Hematopoietic multipotent progenitor cell treated with erythropoietin and hydrocortisone succinate and interleukin-3 and kit ligand, for 4 days (in vitro differentiated cells): ENCODE data around the gene PTCD2.
"Not testable (repeated sequence)": the region's sequence is repeated elsewhere in the genome, so short reads cannot be mapped to it uniquely, and the experiment has no call there.

ENCODE experiments used
- DNase-seq: peaks from one replicate; pipeline ENCODE4 v3.0.0-alpha.2; 2015

Gene PTCD2

DNA sequence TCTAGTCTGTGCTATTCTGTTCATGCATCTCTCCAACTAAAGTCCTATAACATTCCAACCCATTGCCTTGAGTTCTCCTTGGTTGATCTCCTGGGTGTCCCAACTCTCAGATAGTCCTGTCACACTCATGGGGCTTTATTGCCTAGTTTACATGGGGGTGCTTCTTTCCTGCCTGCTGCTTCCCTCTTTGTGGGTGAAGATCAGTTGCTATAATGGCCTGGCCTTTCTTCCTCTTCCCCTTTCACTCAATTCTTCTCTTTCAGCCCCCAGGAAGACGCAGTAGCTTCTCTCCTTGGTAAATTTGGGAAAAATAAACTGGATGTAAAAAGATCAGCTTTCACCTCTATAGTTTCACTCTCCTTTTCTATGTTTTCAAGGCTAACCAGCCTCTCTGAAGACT is 66.5 kb downstream of the PTCD2 start:
- DNase-seq: peak; percentile 28

DNA sequence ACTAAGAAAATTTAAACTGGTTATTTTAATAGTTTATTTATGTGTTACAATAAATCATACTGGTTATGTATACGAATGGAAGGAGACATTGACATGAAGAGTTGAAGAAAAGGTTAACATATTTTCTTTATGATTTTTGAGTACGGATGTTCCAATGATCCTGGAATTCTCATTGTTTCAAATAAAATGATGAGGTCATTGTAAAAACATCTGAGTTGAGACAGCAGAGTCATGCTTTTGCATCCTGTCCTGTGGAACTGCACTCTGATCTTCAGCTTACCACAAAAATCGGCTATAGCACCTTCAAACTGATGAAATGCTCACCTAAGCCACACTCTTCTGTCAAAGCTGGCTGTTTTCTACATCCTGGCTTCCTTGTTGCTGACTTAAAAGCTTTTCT is 67.8 kb downstream of the PTCD2 start:
- DNase-seq: no peak

DNA sequence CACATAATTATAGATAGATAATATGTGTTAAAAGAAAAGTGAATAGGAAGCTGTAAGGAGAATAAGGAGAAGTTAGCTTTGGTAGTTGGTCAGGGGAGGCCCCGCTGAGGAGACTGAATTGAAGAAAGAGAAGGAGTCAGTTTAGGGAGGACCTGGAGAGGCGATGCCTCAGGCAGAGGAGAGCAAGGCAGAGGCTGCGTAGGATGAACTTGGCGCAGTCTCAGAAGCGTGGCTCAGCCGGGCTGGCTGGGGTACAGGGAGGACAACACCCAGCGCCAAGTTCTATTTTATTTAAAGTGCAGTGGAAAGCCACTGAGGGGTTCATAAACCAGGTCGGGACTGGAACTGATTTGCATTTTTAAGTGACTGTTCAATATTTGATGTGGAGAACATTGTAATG is 68.5 kb downstream of the PTCD2 start:
- DNase-seq: no peak

DNA sequence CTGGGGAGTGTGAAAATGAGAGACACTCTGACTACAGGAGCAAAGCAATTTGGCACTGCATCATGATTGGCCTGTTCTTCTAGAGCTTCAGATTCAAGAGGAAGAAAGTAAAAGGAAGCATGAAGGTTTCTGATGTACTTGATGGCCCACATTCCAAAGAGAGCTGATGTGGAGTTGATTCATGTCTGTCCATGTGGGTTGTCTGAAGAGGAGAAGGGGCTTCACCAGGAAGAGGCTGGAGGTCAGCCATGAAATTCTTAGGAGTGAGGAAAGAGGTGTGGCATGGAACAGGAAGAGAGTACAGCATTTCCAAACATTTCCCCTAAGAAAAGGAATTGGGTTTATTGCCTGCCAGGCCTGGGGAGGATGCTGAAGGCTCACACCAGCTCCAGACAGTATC is 70.7 kb downstream of the PTCD2 start:
- no peak for DNase-seq

GRCh38 chr5:72392326-72392733 is 72.2 kb downstream of the PTCD2 start:
- DNase-seq: no peak

DNA sequence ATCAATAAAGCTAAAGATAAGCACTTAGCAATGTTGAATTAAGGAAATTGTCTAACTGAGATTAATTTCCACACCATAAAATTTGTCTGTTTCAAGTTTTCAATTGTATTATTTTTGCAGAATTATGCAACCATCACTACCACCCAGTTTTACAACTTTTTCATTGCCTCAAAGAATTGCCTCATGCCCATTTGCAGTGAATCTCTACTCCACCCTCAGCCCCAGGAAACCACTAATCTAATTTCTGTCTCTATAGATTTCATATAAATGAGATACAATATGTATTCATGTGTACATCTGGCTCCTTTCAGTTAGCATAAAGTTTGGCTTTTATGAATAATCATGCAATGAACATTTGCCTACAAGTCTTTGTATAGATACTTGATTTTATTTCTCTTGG is 72.9 kb downstream of the PTCD2 start:
- no peak for DNase-seq

DNA sequence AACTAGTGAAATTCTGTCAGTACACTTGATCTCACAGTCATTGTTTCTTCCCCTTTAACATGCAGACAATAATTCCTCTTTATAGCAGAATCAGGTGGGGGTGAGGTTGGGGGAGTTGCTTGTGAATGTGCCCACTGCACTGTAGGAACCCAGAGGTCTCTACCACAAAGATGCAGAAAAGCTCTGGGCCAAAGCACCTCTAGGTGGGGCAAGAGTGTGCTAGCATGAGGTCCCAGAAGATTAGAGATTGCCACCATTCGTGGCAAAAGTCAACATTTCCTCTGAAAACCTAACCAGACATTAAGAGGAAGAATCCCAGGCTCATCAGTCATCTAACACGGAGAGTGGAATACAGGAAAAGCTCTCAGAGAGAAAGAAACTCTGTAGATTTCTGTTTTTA is 74.5 kb downstream of the PTCD2 start:
- peak; percentile 69 for DNase-seq

DNA sequence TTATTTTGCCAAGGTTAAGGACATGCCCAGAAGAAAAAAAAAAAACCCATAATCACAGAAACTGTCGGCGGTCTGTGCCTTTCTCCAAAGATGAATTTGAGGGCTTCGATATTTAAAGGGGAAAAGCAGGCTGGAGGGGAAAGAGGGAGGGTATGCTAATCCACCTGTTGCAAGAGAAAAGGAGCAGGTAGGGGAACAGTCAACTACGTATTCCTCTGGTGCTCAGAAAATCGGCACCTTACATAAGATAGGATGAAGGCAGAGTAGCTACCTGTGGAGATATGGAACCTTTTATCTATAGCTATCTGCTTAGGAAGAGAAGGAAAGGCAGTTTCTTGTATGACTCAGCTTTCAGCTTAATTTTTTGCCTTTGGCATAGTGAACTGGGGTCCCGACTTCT is 77.7 kb downstream of the PTCD2 start:
- no peak for DNase-seq

- DNase-seq: no peak
Observed at GRCh38 chr5:72400950-72401349, 80.8 kb downstream of the PTCD2 start.

GRCh38 chr5:72402381-72402890 is 82.3 kb downstream of the PTCD2 start:
- no peak for DNase-seq

DNA sequence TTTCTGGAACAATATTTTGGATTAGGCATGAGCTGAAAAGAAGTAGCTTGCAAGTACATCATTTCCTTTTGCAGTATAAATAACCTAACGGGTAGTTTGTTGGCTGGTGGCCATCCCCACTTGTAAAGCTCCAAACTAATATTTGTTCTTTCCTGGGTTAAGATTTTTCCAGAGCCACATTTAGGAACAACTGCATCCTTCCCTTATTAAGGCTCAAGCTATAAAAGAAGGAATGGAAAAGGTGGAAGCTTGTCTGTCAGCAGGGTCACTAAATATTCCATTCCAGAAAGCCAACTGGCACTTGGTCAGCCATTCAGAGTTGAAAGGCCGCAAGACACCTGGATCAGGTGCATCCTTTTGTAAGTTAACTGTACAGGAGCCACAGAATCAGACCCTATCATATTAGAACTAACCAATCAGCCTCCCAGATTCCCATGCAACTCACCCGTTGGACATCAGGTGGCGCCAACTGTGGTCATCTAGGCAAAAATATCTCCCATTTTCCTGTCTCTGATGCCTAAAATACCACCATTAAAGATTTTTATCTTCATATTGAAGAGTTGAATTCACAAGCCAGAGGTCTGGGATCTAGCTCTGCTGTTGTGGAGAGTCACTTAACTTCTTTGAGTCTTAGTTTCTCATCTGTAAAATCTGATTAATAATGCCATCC is 82.9 kb downstream of the PTCD2 start:
- peak; percentile 8 for DNase-seq

DNA sequence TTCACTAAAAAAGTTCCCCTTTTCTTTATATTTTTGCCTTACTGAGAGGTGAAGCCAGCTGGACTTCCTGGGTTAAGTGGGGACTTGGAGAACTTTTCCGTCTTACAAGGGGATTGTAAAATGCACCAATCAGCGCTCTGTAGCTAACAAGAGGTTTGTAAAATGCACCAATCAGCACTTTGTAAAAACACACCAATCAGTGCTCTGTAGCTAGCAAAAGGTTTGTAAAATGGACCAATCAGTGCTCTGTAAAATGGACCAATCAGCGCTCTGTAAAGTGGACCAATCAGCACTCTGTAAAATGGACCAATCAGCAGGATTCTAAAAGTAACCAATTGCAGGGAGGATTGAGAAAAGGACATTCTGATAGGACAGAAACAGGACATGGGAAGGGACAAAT is 84.6 kb downstream of the PTCD2 start:
- DNase-seq: not testable (repeated sequence)

- DNase-seq: no peak
Observed at GRCh38 chr5:72407078-72407477, 86.9 kb downstream of the PTCD2 start.

GRCh38 chr5:72407541-72407940 is 87.4 kb downstream of the PTCD2 start:
- no peak for DNase-seq

- no peak for DNase-seq
Observed at GRCh38 chr5:72408127-72408526, 88.0 kb downstream of the PTCD2 start.

DNA sequence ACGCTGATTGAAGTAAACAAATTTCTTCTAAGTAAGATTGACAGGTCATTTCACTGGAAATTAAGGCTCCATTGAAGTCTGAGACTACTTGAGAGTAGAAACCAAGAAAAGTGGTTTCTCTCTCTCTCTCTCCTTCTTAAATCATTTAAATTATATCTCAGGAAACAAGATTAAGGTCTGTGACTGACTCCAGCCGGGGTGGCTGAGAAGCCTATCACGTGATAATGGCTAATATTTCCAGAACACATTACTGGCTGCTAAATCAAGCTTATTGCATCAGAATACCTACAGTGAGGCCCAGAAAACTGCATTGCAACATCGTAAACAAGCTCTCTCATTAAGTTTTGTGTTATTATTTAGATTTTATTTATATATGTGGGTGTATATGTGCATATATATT is 88.4 kb downstream of the PTCD2 start:
- DNase-seq: peak; percentile 18

GRCh38 chr5:72410688-72411295 is 90.6 kb downstream of the PTCD2 start:
- DNase-seq: no peak

- DNase-seq: no peak
Observed at GRCh38 chr5:72412283-72413055, 92.3 kb downstream of the PTCD2 start.

DNA sequence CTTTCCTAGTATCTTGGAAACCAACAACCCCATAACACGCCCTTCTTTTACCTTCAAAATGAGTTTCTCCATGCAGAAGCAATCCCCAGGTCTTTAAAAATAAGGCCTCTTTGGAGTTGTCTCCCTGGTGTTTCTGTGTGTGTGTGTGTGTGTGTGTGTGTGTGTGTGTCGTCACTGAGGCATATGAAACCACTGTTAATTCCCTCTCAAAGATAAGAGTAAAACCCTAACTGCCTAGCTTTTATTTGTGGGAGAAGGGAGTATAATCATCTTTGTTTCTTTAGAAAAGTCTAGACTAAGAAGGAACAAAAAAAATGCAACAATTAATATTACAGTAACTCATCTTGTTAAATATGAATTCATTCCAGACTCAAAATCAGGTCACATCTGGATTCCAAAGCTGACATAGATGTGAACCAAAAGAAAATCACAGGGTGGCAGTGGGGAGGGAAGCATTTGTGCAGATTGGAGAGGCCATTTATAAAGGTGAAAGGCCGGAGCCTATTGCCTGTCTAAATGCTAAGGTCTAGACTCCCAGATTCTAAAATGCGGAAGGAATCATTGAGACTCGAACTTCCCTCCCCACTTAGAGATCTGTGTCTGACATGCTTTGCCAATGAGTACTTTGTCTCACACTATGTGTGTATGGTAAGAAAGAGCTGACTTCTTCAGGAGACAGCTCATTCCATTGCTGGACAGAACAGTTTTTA is 95.6 kb downstream of the PTCD2 start:
- no peak for DNase-seq

DNA sequence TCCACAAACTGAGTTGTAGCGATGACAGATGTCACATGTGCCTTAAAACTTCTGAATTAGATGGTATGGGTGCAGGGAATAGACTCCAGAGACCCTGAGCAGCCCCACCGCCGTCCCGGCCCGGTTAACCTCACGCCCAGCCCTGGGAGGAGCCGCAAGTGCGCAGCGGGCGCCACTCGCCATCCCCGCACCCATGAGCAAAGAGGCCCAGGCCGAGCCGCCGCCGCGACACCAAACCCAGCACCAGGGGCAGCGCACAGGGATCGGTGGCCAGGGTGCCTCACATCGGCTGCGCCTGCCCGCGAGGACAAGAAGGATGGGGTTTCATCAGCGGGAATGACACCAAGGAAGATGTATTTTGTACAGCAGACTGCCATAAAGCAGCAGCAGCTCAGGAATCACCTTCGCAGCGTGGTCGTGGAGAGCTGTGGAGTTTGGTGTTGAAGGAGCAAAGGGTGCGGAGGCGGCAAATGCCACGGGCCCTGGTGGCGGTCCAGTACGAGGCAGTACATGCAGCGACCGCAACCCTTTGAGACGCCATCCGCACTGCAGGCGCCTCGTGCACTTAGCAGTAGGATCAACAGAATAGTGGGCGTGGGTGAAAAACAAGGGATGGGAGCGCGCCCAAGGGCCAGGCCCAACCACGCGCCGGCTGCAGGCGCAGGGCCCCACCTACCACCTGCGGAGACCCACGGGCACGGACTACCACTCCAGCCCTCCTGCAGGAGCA is 97.3 kb downstream of the PTCD2 start:
- DNase-seq: no peak
